Fibroblast of the aortic adventitia (primary cell): Measurements from ENCODE around the gene SAMD14. TPM values are rescaled to one million over a fixed set of nuclear protein-coding genes. Genes with fewer than 3 reads are reported as not detected.

Source experiments
- DNase-seq: peaks from one replicate; pipeline ENCODE4 v3.0.0-alpha.2; 2010; ENCODE audit warnings: low read depth
- H3K4me3 ChIP-seq: 2 replicates; pipeline ENCODE4 v1.5.1; 2011; ENCODE audit warnings: low read depth, mild to moderate bottlenecking, control low read depth, low read length, moderate library complexity
- total RNA-seq: library from RNA; depleted of rRNA; stranded (reverse); fragments of >200 nt; gene quantifications from 2 replicates; pipeline ENCODE4 v1.2.3, GENCODE V29; 2012; ENCODE audit warnings: low replicate concordance
- TF ChIP-seq, protein P1 (sequence below): IDR thresholded peaks from 2 replicates; pipeline ENCODE4 v1.5.1; 2011; ENCODE audit warnings: mild to moderate bottlenecking, low read length, control low read depth, inconsistent platforms; ENCODE audit not compliant: insufficient read depth

SAMD14 gene
- total RNA-seq, 1 donor = 1.6 TPM

DNA sequence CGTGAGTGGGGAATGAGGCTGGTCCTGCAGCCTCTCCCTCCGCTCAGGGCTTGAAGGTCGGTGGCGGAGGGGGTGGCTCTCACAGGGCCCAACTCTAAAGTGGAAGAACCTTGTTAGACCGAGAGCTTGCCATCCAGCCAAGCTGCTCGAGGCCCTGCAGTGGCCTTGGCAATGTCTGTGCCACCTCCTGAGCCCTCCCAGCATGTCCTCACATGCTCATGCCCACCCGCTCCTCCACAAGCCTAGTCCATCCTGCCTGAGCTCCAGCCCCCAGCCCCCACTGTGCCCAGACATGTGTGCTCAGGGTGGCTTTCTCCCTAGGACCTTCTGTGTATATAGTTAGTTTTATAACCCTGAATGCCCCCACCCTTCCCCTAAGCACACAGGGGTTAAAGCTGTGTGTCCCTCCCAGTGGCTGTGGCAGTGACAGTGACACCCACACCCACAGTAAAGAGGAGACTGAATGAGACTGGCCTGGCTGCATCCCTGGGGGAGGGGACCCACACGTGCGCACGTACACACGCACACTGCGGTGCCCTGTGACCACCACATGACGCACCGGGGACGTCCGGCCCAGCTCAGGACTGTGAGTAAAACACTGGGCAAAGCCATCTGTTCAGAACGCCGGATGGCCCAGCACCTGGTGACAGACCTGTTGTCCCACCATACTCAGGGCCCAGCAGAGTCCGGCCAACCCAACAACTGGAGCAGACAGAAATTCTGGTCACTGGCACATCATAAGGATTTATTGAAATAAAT is 19.2 kb downstream of the SAMD14 start:
- H3K4me3 ChIP-seq = no peak overlapping the region
- no peak for DNase-seq
- TF ChIP-seq, protein P1, sequence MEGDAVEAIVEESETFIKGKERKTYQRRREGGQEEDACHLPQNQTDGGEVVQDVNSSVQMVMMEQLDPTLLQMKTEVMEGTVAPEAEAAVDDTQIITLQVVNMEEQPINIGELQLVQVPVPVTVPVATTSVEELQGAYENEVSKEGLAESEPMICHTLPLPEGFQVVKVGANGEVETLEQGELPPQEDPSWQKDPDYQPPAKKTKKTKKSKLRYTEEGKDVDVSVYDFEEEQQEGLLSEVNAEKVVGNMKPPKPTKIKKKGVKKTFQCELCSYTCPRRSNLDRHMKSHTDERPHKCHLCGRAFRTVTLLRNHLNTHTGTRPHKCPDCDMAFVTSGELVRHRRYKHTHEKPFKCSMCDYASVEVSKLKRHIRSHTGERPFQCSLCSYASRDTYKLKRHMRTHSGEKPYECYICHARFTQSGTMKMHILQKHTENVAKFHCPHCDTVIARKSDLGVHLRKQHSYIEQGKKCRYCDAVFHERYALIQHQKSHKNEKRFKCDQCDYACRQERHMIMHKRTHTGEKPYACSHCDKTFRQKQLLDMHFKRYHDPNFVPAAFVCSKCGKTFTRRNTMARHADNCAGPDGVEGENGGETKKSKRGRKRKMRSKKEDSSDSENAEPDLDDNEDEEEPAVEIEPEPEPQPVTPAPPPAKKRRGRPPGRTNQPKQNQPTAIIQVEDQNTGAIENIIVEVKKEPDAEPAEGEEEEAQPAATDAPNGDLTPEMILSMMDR = no peak

DNA sequence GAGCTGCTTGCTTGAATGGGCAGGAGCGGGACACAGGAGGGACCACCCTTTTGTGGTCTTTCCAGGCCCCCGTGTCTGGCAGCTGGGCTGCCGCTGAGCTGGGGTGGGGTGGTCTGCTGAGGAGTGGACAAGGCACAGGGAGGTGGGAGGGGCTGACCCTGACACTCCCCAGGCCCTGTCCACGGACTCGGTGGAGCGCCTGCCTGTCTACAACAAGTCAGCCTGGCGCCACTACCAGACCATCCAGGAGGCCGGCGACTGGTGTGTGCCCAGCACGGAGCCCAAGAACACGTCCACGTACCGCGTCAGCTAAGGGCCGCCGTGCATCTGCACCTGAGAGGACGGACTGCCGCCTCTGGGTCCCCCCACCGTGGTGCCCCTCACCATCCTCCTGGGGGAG is 20.2 kb downstream of the SAMD14 start:
- TF ChIP-seq, protein P1 = no peak
- H3K4me3 ChIP-seq = no peak overlapping the region
- DNase-seq = no peak

DNA sequence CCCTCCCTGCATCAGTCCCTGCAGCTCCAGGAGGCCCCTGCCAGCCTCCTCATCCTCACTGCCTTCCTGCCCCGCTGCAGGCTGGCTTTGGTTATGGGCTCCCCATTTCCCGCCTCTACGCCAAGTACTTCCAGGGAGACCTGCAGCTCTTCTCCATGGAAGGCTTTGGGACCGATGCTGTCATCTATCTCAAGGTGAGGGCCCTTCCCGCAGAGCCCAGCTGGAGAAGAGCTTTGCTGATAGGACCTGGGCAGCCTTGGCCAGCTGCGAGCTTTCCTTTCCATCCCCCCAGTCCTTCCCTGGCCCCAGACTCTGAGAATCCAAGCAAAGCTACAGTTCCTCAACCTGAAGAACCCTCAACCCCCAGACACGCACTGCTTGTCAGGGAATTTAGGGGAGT is 20.8 kb downstream of the SAMD14 start:
- no peak overlapping the region for H3K4me3 ChIP-seq
- no peak for DNase-seq
- TF ChIP-seq, protein P1 = no peak

DNA sequence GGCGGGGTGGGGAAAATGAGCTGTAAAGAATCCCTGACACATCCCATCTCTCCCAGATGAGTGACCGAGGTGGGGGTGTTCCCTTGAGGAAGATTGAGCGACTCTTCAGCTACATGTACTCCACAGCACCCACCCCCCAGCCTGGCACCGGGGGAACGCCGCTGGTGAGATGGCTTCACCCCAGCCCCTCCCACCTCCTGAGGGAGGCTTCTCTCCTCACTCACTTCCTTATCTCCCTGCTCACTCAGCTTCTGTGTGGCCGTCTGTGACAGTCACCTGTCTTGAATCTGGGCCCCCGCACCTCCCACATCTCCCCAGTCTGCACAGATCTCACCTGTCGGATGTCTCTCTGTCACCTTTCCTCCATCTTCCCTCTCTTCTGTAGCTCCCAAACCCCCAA is 21.4 kb downstream of the SAMD14 start:
- TF ChIP-seq, protein P1 = no peak
- DNase-seq = no peak

DNA sequence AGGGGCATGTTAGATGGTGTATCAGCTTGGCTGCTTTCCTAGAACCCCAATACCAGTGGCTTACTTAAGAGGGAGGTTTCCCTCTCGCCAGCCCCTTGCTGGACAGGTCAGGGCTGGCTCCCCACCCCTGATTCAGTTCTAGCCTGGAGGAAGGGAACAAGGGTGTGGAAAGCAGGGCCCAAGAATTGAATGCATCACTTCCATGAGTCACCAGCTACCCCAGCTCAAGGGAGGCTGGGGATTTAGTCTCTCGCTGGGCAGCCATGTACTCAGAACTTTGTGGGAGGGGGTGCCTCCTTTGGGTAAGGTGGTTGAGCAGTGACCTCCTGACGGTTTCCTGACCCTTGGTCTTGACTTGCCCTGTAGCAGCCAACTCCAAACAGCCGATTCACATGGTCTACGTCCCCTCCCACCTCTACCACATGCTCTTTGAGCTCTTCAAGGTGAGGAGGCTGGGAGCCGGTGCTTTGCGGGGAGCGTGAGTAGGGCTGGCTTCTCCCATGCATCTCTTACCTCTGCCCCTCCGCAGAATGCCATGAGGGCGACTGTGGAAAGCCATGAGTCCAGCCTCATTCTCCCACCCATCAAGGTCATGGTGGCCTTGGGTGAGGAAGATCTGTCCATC is 22.1 kb downstream of the SAMD14 start:
- TF ChIP-seq, protein P1 = no peak
- no peak overlapping the region for H3K4me3 ChIP-seq
- DNase-seq = peak; percentile 46

More for the DNA sequence above, 21.4 kb downstream of the SAMD14 start:
- no peak overlapping the region for H3K4me3 ChIP-seq

DNA sequence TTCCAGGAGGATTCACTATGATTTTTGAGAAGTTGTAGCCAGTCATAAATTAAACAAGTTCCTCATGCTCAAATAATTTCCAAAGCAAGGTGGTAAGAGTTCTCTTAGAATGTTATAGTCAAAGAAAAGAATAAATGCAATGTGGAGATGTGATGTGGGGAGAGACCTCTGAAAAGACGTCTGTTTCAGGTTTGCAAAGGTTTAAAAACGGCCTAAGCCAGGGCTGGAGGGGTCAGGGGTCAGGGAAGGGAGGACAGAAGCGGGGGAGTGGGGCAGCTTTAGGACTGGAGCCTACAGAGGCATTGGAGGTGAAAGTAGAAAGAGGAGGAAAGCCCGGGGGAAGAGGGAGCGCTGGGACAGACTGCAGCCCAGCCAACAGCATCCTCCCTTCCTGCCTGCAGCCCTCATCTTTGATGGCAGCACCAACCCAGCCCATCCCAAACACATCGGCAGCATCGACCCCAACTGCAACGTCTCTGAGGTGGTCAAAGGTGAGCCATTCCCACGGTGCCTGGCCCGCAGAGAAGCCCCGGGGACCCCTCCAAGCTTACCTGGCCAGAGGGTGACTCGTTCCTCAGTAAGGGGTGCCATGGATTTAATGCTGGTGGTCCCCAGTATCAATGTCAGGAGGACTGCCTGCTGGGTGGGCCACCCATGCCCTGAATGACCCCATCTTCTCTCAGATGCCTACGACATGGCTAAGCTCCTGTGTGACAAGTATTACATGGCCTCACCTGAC is 23.4 kb downstream of the SAMD14 start:
- TF ChIP-seq, protein P1 = no peak
- no peak overlapping the region for H3K4me3 ChIP-seq
- no peak for DNase-seq
